ENCODE data around the gene ACAP1.
"Not testable (repeated sequence)": the region's sequence is repeated elsewhere in the genome, so short reads cannot be mapped to it uniquely, and the experiment has no call there.

Gene ACAP1

DNA sequence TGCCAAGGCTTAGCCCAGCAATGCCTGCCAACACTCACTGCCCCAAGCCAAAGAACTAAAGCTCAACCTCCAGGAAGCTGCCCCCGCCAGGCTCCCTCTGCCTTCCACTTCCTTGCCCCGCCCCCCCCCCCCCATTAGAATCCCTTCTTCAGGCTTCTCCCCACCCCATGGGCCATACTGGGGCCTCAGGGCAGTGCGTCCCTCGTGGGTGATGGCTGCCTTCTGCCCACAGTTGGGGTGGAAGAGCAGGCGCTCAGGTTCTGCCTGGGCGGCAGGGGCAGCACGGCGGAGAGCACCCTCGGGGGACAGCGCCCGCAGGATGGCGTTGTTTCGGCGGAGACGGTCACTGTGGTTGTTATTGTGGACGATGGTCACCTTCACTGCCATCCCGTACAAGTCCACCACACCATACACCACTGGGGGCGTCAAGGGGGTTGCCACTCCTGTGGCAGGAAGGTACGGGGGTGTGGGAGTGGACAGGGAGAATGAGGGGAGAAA, 11.2 kb upstream of the ACAP1 start:
- intact Hi-C loops (cut with DNase I), result no loop called here
- DNase-seq, result no peak

DNA sequence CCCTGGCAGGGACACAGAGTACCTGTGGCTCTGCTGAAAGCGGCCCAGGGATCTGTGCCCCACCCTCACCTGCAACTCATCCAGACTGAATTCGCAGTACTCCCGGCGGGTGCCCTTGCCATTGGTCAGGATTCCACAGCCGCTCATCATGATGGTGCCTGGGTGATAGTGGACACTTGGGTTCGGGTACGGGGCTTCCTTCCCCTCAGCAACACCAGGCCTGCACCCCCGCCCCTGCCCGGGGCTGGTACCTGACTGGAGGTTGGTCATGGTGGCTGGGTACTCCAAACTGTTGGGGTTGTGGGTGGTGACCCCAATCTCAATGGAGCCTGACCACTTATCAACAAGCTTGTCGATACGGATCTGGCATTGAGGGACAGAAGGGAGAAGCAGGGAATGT, 10.1 kb upstream of the ACAP1 start:
- intact Hi-C loops (cut with DNase I), result no loop called here
- DNase-seq, result no peak

DNA sequence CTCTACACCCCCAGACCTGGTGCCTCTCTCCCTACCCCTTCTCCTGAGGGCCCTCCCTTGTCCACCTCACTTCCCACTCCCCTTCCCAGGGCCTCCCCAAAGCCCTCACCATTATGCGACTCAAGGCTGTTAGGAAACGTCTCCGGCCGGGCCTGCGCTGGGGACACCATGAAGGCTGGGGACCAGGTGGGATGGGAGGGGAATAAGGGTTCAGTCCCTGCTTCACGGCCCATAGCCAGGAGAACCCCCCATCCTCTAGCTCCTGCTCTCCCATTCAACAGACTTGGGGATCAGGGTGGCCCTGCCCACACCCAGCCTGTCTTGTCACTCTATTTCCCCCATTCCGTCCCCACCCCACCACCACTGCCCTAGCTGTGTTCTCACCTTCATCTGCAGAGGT, 9.3 kb upstream of the ACAP1 start:
- no peak for DNase-seq
- intact Hi-C loops (cut with DNase I), result no loop called here

DNA sequence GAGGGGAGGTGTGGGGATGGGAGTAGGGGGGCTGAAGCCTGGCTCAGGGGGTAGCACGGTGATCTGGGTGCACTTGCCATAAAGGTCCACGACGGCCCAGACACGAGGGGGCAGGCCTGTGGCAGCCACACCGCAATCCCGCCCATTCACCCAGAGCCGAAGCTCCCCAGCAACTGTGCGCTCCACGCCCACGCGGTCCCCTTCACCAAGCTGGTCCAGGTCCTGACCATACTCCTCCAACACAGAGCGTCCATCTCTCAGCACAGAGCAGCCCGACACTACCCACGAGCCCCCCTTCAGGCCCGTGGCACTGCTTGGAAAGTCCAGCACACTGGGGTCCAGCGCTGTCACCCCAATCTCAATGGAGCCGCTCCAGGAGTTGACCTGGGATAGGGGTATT, 8.8 kb upstream of the ACAP1 start:
- intact Hi-C loops (cut with DNase I), result no loop called here
- no peak for DNase-seq

DNA sequence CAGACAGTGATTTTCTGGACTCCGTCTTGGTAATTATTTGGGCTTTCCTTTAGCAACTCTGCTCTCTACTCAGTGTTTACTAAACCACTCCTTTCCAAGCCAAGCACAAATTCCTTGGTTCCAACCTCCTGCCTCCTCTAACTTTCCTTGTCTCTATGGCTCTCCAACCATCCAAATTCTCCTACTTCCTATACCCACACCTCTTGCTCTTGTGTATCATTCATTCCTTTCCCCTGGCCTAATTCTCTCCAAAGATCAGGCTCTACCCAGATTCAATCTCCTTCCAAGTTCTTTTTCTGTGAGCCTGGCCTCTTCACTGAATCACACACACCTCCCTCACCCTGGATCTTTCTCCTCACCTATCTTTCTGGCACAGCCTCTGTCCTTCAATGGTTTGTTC, 8.3 kb upstream of the ACAP1 start:
- no peak for DNase-seq
- intact Hi-C loops (cut with DNase I), result no loop called here

DNA sequence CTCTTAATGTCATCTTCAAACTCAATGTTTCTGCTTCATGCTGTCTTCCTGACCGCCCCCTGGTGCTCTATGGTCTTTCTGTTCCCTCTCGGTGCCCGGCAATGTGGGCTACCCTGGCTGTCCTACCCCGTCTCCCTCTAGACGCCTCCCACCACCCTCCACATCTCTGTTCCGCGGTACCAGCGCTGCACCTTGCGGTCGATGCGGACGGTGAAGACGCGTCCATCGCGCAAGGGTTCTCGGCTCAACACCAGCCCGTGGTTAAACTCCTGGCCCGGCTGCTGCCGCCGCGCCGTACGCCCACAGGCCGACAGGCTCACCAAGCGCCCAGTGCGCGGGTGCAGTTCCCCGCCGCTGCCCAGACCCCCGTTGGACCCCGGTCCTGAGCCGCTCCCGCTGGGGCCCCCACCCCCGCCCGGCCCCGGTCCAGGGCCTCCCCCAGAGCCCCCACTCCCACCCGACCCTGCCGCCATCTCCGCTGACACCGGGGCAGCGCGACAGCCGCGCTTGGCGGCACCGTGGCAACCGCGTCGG, 7.4 kb upstream of the ACAP1 start, which contains the start of gene NEURL4:
TSS of gene NEURL4 (minus strand) at position 496 of the 534 bp plus-strand sequence. CDS start at position 473, 23 bp downstream.
- DNase-seq, result peak in 5 of 42 donors; percentile 12 to 48 (median 23)
- intact Hi-C loops (cut with DNase I), result no loop called here

DNA sequence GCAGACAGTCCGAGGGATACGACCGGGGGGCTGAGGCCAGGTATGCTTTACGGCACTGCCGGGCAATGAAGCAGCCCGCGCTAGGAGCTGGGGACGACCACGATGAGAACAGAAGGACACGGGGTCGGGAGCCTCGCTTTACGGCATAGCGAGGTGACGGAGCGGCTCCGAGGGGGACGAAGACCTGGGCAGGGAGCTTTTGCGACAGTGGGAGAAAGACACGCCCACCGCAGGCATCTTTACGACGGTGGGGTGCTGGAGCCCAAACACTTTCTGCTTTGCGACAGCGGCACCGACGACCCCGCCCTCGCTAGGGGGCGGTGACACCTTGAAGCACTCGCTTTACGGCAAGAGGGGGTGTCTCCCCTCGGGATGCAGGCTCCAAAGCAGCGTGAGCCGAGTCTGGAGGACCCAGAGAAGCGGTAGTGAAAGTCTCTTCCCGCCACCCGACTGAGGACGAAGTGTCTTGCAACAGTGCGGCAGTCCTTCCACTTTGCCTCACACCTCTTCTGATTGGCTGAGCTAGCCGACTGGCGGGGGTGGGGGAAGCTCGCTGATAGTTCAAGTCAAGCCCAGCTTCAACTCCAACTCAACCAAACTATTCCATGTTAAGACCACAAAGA, 6.8 kb upstream of the ACAP1 start:
- intact Hi-C loops (cut with DNase I), result no loop called here
- DNase-seq, result peak; percentile 93 to 99 (median 97)

DNA sequence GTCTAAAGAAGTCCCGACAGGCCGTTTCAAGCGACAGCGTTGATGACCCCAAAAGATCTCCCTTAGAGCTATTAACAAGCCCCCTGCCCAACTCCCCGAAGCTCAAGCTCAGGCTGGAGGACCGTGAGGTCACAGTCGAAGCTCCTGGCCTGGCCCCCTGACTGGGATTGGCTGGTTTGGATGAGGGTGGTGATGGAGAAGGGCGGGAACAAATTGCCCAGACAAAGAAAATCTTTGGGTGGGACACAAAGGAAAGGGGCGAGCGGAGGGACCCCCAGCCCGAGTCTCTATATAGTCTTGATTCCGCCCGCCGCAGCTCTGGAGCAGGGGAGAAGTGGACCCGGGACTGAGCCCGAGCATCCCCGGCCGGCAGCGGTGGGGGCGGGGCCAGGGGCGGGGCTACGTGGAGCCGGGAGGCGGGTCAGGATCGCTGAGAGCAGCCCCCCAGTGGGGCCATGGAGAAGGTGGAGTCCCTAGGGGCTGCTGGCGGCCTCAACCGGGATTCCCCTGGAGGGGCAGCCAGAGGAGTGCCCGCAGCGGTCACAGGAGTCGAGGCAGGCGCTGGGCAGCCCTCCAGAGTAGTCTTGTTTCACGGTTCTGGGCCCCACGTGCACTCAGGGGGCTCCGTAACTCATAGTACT, 6.2 kb upstream of the ACAP1 start:
- peak; percentile 59 to 91 (median 80) for DNase-seq
- intact Hi-C loops (cut with DNase I), result no loop called here

DNA sequence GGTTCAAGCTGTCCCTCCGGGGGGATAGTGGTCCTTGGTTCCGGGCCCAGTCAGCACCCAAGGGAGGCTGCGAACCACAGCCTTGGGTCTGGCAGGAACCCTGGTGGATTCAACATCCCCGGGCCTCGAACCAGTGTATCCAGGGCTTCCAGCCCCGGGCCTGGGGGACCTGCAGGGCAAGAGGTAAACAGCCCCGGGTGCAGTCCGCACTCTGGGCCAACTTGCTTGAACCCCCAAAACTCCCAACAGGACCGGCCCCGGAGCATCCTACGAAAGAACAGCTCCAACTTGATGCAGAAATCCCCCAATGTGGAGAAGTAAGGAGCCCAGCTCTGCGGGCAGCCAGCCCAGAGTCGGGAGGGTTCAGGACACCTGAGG, 5.7 kb upstream of the ACAP1 start:
- DNase-seq, result no peak
- intact Hi-C loops (cut with DNase I), result no loop called here

DNA sequence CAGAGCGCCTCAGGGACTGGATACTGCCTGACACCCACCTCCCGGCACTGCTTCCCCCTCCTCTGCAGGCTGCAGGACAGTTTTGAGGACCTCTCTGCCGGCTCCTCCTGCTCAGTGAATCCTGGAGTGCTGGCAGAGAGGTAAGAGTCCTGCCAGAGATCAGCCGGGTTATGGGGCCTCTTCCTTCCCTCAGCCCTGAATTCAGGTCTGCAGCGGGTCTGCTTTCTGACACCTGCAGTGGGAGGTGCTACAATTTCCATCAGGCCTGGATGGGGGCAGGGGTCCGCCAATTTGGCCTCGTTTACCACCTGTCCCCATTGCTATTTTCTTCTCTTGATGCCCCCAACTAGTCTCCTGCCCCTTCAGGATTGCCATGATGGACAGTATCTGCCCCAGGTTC, 4.2 kb upstream of the ACAP1 start:
- intact Hi-C loops (cut with DNase I), result no loop called here
- DNase-seq, result no peak

DNA sequence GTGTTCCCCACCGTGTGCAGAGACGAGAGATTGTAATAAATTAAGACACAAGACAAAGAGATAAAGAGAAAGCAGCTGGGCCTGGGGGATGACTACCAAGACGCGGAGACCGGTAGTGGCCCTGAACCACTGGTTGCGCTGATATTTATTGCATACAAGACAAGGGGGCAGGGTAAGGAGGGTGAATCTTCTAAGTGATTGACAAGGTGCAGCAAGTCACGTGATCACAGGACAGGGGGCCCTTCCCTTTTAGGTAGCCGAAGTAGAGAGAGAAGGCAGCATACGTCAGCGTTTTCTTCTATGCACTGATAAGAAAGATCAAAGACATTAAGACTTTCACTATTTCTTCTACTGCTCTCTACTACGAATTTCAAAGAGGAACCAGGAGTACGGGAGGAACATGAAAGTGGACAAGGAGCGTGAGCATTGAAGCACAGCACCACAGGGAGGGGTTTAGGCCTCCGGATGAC, 3.7 kb upstream of the ACAP1 start:
- DNase-seq; intact Hi-C loops (cut with DNase I): not testable (repeated sequence)

DNA sequence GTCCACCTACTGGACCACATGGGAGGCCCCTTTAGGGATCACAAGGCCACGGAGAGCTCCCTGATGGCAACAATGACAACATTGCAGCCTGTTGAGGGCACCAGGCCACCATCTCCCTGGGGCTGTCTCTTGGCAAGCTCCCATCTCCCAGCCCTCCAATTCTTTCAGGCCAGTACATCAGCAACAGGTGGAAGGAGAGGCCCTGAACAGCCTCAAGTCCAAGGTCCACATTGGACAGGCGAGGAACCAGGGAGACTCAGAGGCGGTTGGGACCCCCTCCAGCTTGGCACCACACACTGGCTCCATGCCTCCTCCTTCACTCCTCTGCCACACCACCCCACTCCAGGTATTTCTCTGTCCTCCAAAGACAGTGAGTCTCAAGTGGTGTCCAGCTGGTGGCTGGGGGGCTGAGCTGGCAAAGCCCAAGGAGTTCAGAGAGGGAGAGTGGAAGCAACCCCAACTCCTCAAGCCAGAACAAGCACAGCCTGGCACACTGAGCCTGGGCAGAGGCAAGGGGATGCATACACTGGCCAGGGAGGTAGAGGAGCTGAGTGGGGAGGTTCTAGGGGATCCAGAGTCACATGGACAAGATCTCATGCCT, 1.3 kb upstream of the ACAP1 start:
- no peak for DNase-seq
- intact Hi-C loops (cut with DNase I), result no loop called here

DNA sequence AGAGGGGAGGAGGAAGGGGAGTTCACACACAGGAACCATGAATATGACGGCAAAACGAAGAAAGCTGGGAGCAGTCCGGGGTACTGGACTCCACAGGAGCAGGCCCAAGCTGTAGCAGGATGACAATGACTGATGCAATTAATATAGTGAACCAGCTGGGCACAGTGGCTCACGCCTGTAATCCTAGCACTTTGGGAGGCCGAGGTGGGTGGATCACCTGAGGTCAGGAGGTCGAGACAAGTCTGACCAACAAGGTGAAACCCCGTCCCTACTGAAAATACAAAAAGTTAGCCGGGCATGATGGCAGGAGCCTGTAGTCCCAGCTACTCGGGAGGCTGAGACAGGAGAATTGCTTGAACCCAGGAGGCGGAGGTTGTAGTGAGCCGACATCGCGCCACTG, 564 bp upstream of the ACAP1 start:
- DNase-seq; intact Hi-C loops (cut with DNase I): not testable (repeated sequence)

DNA sequence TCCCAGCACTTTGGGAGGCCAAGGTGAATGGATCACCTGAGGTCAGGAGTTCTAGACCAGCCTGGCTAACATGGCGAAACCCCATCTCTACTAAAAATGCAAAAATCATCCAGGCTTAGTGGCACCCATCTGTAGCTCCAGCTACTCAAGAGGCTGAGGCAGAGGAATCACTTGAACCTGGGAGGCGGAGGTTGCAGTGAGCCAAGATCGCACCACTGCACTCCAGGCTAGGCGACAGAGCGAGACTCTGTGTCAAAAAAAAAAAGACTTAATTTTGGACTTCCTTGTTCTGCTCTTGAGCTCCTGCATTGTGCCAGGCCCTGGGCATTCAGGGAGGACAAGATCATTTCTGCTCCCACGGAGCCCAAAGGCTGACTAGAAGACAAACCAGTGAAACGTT, 1.3 kb downstream of the ACAP1 start:
- intact Hi-C loops (cut with DNase I); DNase-seq: not testable (repeated sequence)

DNA sequence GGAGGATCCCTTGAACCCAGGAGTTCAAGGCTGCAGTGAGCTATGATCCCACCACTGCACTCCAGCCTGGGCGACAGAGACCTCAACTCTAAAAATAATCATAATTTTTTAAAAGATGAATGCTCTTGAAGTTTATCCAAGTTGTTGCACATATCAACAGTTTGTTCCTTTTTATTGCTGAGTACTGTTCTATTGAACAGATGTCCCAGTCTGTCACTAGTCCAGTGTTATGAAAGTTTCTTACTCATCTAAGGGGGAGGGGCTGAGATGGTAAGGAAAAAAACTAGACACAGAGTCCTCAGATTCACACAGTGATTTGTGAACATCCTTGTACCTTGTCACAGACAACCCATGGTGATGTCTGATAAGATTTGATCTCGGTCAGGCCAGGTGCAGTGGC, 3.9 kb downstream of the ACAP1 start:
- intact Hi-C loops (cut with DNase I), result no loop called here
- no peak for DNase-seq

DNA sequence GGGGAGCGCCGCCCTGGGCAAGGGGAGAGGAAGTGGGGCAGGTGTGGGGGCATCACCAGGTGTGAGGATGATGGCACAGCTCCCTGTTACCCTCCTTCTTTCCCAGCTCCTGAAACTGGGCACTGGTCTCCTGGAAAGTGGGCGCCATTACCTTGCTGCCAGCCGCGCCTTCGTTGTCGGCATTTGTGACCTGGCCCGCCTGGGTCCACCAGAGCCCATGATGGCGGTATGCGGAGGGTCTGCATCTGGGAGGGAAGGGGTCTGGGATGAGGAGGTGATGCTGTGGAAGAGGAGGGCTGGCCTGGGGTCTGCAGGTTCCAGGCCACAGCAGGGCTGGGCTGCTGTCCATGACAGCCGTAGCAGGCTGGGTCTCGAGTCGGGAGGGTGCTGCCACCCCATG, 5.5 kb downstream of the ACAP1 start:
- intact Hi-C loops (cut with DNase I), result no loop called here
- no peak for DNase-seq

DNA sequence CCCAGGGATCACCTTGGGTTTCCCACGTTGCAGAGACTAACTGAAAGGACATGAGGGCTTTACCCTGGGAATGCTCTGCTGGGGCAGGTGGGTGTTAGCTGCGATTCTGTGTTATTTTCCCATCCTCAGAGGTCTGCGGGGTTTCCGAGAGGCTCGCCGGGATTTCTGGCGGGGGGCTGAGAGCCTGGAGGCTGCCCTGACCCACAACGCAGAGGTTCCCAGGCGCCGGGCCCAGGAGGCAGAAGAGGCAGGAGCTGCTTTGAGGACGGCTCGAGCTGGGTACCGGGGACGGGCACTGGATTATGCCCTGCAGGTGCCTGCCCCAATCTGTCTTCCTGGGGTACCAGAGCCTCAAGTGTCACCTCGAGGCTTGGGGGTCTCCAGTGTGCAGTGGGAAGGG, 6.9 kb downstream of the ACAP1 start:
- no peak for DNase-seq
- intact Hi-C loops (cut with DNase I), result no loop called here

DNA sequence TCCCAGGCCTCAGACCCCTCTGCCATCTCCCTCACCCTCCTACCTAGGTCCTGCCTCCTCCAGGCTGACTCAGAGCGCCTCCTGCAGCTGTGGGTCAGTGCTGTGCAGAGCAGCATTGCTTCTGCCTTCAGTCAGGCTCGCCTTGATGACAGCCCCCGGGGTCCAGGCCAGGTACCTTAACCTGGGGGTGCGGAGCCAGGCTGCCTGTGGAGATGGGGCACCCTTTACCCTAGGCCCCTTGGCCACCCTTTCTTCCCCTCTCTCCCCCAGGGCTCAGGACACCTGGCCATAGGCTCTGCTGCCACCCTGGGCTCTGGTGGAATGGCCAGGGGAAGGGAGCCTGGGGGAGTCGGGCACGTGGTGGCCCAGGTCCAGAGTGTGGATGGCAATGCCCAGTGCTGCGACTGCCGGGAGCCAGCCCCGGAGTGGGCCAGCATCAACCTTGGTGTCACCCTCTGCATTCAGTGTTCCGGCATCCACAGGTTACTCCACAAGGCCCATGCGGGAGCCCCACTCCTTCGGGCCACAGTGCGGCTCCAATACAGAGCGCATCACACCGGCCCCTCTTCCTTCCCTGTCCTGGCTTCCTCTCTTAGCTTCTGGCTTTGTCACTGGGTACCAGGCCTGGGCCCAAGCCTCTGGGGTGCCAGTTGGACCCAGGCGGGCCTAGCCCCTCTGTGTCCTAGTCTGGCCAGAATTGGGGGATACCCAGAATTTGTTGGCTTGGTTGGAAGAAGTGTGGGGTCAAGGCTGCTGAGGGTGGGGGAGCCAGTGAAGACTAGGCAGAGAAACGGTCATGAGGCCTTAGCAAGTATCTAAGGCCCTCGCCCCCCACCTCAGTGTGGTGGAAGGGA, 10.7 kb downstream of the ACAP1 start:
- DNase-seq, result peak in 1 of 42 donors; percentile 4
- intact Hi-C loops (cut with DNase I), result no loop called here

Data from head of caudate nucleus (tissue), 42 donors.